ENCODE results near the gene IRGQ. TPM values are rescaled to one million over a fixed set of nuclear protein-coding genes. Genes with fewer than 3 reads are reported as not detected.

Gene IRGQ
- polyA plus RNA-seq, 1 donor from 2014 or later, result 156 TPM

DNA sequence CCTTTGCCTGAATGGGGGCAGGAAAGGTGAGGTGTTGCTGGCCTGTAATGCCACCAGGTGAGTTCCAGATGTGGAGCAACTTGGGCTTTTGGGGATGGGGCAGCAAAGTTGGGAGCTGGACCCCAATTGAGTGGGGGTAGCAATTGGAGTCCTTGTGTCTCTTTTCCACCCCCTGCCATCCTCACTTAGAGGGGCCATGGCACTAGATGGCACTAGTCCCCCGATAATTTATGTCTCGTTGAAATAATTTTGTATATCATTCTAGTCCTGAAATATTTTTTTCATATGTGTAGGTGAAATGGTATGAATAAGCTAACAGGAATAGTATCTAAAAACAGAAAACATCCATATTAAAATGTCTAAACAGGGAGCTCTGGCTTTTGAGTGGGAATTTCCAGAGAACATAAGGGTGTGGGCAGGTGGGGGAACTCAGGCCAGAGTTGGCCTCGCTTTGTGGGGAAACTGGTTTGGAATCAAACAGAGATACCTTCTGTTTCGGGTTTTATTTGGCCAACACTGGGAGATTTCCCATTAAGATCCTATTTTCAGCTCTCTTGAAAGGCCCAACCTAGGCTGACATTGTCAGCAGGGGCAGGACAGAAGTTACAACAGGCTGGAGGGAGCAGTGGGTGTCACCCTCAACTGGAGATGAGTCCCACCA lies 3.8 kb upstream of the IRGQ start:
- Histone ChIP-seq H3K36me3 (ENCODE audit: insufficient read depth, low read length) (no peaks in the 10 kb centered on the region), H3K9ac (ENCODE audit: low read length) (no peak overlapping the region), H3K27ac (ENCODE audit: low read length) (no peak overlapping the region), H3K27me3 (ENCODE audit: insufficient read depth, low read depth, low read length) (no peaks in the 10 kb centered on the region), H3K9me2 (ENCODE audit: insufficient read depth, low read length) (no peaks in the 10 kb centered on the region), H3K4me3 (ENCODE audit: low read length) (no peak overlapping the region), H4K20me1 (ENCODE audit: insufficient read depth) (no peaks in the 10 kb centered on the region), H3K9me3 (ENCODE audit: low read length) (no peaks in the 10 kb centered on the region), H3K79me2 (replicated peaks; ENCODE audit: insufficient read depth, low read length) (peaks cover 25% of the 10 kb centered on the region), H3K4me2 (ENCODE audit: low read length) (no peak overlapping the region), H3F3A (ENCODE audit: insufficient read depth, low read length, poor library complexity, severe bottlenecking) (no peaks in the 10 kb centered on the region), H2AFZ (ENCODE audit: low read depth, low read length) (no peak overlapping the region)
- TF ChIP-seq, protein P1, sequence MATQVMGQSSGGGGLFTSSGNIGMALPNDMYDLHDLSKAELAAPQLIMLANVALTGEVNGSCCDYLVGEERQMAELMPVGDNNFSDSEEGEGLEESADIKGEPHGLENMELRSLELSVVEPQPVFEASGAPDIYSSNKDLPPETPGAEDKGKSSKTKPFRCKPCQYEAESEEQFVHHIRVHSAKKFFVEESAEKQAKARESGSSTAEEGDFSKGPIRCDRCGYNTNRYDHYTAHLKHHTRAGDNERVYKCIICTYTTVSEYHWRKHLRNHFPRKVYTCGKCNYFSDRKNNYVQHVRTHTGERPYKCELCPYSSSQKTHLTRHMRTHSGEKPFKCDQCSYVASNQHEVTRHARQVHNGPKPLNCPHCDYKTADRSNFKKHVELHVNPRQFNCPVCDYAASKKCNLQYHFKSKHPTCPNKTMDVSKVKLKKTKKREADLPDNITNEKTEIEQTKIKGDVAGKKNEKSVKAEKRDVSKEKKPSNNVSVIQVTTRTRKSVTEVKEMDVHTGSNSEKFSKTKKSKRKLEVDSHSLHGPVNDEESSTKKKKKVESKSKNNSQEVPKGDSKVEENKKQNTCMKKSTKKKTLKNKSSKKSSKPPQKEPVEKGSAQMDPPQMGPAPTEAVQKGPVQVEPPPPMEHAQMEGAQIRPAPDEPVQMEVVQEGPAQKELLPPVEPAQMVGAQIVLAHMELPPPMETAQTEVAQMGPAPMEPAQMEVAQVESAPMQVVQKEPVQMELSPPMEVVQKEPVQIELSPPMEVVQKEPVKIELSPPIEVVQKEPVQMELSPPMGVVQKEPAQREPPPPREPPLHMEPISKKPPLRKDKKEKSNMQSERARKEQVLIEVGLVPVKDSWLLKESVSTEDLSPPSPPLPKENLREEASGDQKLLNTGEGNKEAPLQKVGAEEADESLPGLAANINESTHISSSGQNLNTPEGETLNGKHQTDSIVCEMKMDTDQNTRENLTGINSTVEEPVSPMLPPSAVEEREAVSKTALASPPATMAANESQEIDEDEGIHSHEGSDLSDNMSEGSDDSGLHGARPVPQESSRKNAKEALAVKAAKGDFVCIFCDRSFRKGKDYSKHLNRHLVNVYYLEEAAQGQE (IDR thresholded peaks at IDR 0.05; ENCODE audit: borderline replicate concordance), result no peak
- TF ChIP-seq, protein P2, sequence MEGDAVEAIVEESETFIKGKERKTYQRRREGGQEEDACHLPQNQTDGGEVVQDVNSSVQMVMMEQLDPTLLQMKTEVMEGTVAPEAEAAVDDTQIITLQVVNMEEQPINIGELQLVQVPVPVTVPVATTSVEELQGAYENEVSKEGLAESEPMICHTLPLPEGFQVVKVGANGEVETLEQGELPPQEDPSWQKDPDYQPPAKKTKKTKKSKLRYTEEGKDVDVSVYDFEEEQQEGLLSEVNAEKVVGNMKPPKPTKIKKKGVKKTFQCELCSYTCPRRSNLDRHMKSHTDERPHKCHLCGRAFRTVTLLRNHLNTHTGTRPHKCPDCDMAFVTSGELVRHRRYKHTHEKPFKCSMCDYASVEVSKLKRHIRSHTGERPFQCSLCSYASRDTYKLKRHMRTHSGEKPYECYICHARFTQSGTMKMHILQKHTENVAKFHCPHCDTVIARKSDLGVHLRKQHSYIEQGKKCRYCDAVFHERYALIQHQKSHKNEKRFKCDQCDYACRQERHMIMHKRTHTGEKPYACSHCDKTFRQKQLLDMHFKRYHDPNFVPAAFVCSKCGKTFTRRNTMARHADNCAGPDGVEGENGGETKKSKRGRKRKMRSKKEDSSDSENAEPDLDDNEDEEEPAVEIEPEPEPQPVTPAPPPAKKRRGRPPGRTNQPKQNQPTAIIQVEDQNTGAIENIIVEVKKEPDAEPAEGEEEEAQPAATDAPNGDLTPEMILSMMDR (IDR thresholded peaks at IDR 0.05; ENCODE audit: poor library complexity, severe bottlenecking), result peak; percentile 22
- TF ChIP-seq POLR2AphosphoS5 (IDR thresholded peaks at IDR 0.05) (no peak), MXI1 (conservative IDR thresholded peaks at IDR 0.05; ENCODE audit: poor library complexity, severe bottlenecking) (no peak), RAD21 (conservative IDR thresholded peaks at IDR 0.05) (no peak), EP300 (conservative IDR thresholded peaks at IDR 0.05; ENCODE audit: poor library complexity, severe bottlenecking) (no peak), SMC3 (conservative IDR thresholded peaks at IDR 0.05; ENCODE audit: poor library complexity) (no peak), TAF1 (IDR thresholded peaks at IDR 0.05; ENCODE audit: low read depth) (no peak)

DNA sequence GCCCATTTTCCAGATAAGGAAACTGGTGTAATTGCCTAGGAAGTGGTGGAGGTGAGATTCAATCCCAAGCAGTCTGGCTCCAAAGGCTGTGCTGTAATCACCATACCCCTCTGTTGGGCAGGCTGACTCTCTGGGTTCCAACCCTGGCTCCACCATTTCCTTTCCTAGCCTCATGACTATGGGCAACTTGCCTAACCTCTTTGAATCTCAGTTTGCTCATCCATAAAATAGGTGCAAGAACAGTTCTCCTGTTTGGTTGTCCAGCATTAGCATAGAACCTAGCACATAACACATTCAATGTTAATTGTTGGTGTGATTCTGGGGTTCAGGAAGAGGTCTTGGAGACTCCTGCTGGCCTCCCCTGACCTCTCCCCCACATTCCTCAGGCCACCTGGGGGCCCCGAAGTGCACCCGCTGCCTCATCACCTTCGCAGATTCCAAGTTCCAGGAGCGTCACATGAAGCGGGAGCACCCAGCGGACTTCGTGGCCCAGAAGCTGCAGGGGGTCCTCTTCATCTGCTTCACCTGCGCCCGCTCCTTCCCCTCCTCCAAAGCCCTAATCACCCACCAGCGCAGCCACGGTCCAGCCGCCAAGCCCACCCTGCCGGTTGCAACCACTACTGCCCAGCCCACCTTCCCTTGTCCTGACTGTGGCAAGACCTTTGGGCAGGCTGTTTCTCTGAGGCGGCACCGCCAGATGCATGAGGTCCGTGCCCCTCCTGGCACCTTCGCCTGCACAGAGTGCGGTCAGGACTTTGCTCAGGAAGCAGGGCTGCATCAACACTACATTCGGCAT lies 2.7 kb upstream of the IRGQ start:
- Histone ChIP-seq H3K4me2 (ENCODE audit: low read length) (no peak overlapping the region), H3K9ac (ENCODE audit: low read length) (no peak overlapping the region), H3K9me2 (ENCODE audit: insufficient read depth, low read length) (no peaks in the 10 kb centered on the region), H3K27ac (ENCODE audit: low read length) (no peak overlapping the region), H3K4me3 (ENCODE audit: low read length) (peak overlapping the region; percentile 99), H3K27me3 (ENCODE audit: insufficient read depth, low read depth, low read length) (no peaks in the 10 kb centered on the region), H4K20me1 (ENCODE audit: insufficient read depth) (peaks cover 4% of the 10 kb centered on the region), H3K9me3 (ENCODE audit: low read length) (no peaks in the 10 kb centered on the region), H3K79me2 (replicated peaks; ENCODE audit: insufficient read depth, low read length) (peaks cover 36% of the 10 kb centered on the region), H3F3A (ENCODE audit: insufficient read depth, low read length, poor library complexity, severe bottlenecking) (no peaks in the 10 kb centered on the region), H3K36me3 (ENCODE audit: insufficient read depth, low read length) (no peaks in the 10 kb centered on the region), H2AFZ (ENCODE audit: low read depth, low read length) (no peak overlapping the region)
- TF ChIP-seq POLR2AphosphoS5 (IDR thresholded peaks at IDR 0.05) (no peak), RAD21 (conservative IDR thresholded peaks at IDR 0.05) (no peak), MXI1 (conservative IDR thresholded peaks at IDR 0.05; ENCODE audit: poor library complexity, severe bottlenecking) (no peak)
